ENCODE measurements around the gene NUDT22.

Gene NUDT22

DNA sequence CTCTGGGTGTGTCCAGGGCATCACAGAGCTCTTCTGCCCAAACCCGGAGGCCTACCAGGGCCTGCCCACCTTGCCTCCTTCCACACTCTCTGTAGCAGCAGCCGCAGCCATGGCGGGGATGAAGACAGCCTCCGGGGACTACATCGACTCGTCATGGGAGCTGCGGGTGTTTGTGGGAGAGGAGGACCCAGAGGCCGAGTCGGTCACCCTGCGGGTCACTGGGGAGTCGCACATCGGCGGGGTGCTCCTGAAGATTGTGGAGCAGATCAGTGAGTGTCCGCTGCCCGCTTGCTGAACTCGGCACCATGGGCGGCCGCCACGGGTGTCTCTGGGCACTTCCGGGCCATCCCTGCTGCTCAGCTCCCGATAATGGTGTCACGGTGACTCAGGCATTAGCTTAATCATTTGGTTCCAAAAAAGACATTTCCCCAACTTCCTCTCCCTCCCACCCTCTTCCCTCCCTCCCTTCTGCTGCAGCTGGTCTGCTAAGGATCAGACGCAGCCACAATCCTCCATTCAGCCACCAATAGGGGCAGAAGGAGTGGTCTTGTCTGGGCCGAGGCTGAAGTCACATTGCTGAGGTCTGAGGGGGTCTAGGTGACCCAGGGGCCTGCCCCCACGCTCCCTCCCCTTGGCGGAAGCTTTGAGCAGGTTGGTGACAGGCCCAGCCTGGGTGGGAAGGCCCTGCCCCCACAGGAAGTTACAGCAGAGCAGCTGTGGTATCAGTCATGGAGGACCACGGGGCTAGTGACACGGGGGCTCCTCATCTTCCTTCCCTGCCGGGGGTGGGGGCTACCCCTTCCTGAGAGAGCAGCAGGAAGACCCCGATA is 18.6 kb upstream of the NUDT22 start:
- DNase-seq (ENCODE audit: insufficient read length, low spot score) (no peak), FAIRE-seq (no peak)
- TF ChIP-seq, protein P1, sequence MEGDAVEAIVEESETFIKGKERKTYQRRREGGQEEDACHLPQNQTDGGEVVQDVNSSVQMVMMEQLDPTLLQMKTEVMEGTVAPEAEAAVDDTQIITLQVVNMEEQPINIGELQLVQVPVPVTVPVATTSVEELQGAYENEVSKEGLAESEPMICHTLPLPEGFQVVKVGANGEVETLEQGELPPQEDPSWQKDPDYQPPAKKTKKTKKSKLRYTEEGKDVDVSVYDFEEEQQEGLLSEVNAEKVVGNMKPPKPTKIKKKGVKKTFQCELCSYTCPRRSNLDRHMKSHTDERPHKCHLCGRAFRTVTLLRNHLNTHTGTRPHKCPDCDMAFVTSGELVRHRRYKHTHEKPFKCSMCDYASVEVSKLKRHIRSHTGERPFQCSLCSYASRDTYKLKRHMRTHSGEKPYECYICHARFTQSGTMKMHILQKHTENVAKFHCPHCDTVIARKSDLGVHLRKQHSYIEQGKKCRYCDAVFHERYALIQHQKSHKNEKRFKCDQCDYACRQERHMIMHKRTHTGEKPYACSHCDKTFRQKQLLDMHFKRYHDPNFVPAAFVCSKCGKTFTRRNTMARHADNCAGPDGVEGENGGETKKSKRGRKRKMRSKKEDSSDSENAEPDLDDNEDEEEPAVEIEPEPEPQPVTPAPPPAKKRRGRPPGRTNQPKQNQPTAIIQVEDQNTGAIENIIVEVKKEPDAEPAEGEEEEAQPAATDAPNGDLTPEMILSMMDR (IDR thresholded peaks at IDR 0.05; ENCODE audit: insufficient read depth, missing control alignments) = no peak

GRCh38 chr11:64208086-64208795 is 17.8 kb upstream of the NUDT22 start:
- no peak for FAIRE-seq

DNA sequence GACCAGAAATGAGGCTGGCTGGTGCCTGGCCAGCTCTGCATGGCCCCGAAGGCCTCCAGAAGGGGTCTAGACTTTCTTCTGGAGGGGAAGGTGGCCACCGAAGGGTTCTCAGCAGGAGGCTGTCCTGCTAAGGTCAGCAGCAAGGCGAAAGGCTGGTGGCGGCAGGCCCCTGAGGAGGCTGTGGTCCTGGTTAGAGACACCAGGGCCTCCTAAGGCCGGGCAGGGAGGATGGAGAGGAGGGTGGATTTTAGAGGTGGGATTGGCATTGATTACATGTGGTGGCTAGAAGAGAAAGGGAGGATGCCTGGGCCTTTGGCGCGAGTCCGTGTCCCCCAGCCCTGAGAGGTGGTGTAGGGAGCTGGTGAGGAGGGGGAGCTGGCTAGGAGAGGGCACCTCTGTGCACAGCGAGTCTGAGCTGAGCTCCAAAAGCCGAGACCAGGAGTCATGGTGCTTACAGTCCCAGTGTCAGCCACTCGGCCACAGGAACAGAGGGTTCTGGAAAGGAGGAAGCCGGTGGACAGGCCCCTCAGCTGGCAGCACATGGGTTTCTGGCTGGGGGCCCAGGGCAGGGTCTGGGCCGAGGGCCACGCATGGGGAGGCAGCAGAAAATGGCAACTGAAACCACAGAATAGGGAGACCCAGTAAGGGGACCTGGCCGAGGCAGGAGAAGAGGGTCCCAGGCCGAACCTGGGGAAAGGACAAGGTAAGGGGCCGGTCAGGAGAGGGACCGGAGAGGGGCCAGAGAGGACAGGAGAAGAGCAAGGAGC is 17.1 kb upstream of the NUDT22 start:
- FAIRE-seq (no peak), DNase-seq (ENCODE audit: insufficient read length, low spot score) (no peak)
- TF ChIP-seq, protein P1 (IDR thresholded peaks at IDR 0.05; ENCODE audit: insufficient read depth, missing control alignments) = no peak

More at GRCh38 chr11:64208086-64208795, 17.8 kb upstream of the NUDT22 start:
- DNase-seq (ENCODE audit: insufficient read length, low spot score) = no peak
- TF ChIP-seq, protein P1 (IDR thresholded peaks at IDR 0.05; ENCODE audit: insufficient read depth, missing control alignments) = no peak

GRCh38 chr11:64209563-64209843 is 16.6 kb upstream of the NUDT22 start:
- FAIRE-seq (no peak), DNase-seq (ENCODE audit: insufficient read length, low spot score) (no peak)
- TF ChIP-seq, protein P1 (IDR thresholded peaks at IDR 0.05; ENCODE audit: insufficient read depth, missing control alignments) = no peak

- FAIRE-seq (no peak), DNase-seq (ENCODE audit: insufficient read length, low spot score) (no peak)
- TF ChIP-seq, protein P1 (IDR thresholded peaks at IDR 0.05; ENCODE audit: insufficient read depth, missing control alignments) = no peak
These were observed 15.6 kb upstream of the NUDT22 start for GRCh38 chr11:64210301-64211020.

- DNase-seq (ENCODE audit: insufficient read length, low spot score) (no peak), FAIRE-seq (no peak)
- TF ChIP-seq, protein P1 (IDR thresholded peaks at IDR 0.05; ENCODE audit: insufficient read depth, missing control alignments) = no peak
These were observed 14.7 kb upstream of the NUDT22 start for GRCh38 chr11:64211181-64211872.

Measured in D721Med (cell line).